Stomach smooth muscle (tissue), 2 donors: Measurements from ENCODE around the gene IL4I1.

Experiments
- H3K27ac ChIP-seq: one replicate; pipeline ENCODE4 v1.7.0; 2013; ENCODE audit warnings: mild to moderate bottlenecking, low read length, inconsistent platforms
- H3K27me3 ChIP-seq, 2 donors: one replicate each; pipeline ENCODE4 v1.7.0; 2013; ENCODE audit warnings: low read length in 2 of 2; ENCODE audit not compliant: insufficient read depth in 2 of 2, control insufficient read depth in 1 of 2
- H3K36me3 ChIP-seq, 2 donors: one replicate each; pipeline ENCODE4 v1.7.0; 2013; ENCODE audit warnings: low read length in 2 of 2; ENCODE audit not compliant: control insufficient read depth in 2 of 2, insufficient read depth in 2 of 2
- H3K4me1 ChIP-seq: one replicate; pipeline ENCODE4 v1.7.0; 2013; ENCODE audit warnings: low read length; ENCODE audit not compliant: control insufficient read depth, insufficient read depth
- H3K4me3 ChIP-seq, 2 donors: one replicate each; pipeline ENCODE4 v1.7.0; 2013; ENCODE audit warnings: low read length in 2 of 2
- H3K9ac ChIP-seq, 2 donors: one replicate each; pipeline ENCODE4 v1.7.0; 2013; ENCODE audit warnings: low read length in 2 of 2, mild to moderate bottlenecking in 1 of 2
- H3K9me3 ChIP-seq, 2 donors: one replicate each; pipeline ENCODE4 v1.7.0; 2013; ENCODE audit warnings: low read length in 2 of 2; ENCODE audit not compliant: control insufficient read depth in 2 of 2
- donor health status: healthy.
- donor health status: Pancreatic carcinoma.

IL4I1 gene

GRCh38 chr19:49846408-49846807, 50.3 kb downstream of the IL4I1 start:
- Histone ChIP-seq H3K9me3 (no peaks in the 10 kb centered on the region), H3K9ac (no peak overlapping the region), H3K27ac (no peak overlapping the region), H3K36me3 (no peaks in the 10 kb centered on the region), H3K4me3 (no peak overlapping the region), H3K27me3 (no peaks in the 10 kb centered on the region), H3K4me1 (peaks cover 8% of the 10 kb centered on the region)

- peaks cover 6% of the 10 kb centered on the region for H3K4me1 ChIP-seq
- H3K9me3 ChIP-seq, result no peaks in the 10 kb centered on the region
- H3K9ac ChIP-seq, result no peak overlapping the region
- no peak overlapping the region for H3K27ac ChIP-seq
- H3K36me3 ChIP-seq, result no peaks in the 10 kb centered on the region
- no peak overlapping the region for H3K4me3 ChIP-seq
- H3K27me3 ChIP-seq, result no peaks in the 10 kb centered on the region
Observed at GRCh38 chr19:49845414-49845813, 51.3 kb downstream of the IL4I1 start.

- H3K9me3 ChIP-seq, result no peaks in the 10 kb centered on the region
- H3K36me3 ChIP-seq, result peaks cover 0 to 3% of the 10 kb centered on the region in 2 donors
- no peaks in the 10 kb centered on the region for H3K4me1 ChIP-seq
- H3K4me3 ChIP-seq, result no peak overlapping the region
- H3K9ac ChIP-seq, result no peak overlapping the region
- no peaks in the 10 kb centered on the region for H3K27me3 ChIP-seq
- H3K27ac ChIP-seq, result no peak overlapping the region
Observed at GRCh38 chr19:49844138-49845095, 52.3 kb downstream of the IL4I1 start.

DNA sequence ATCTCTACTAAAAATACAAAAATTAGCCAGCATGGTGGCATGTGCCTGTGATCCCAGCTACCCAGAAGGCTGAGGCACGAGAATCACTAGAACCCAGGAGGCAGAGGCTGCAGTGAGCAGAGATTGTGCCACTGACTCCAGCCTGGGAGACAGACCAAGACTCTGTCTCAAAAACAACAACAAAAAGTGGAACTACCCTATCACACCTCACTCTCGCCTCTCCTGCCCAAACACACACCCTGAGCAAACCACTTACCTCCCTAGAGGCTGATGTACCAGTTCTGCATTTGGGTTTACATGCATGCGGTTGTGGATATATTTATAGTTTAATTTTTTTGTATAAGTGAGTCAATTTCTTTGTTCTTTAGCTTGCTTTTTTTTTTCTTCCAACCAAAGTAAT, 53.4 kb downstream of the IL4I1 start:
- Histone ChIP-seq H3K4me1 (no peaks in the 10 kb centered on the region), H3K4me3 (no peak overlapping the region), H3K36me3 (peaks cover 8 to 12% of the 10 kb centered on the region in 2 donors)

DNA sequence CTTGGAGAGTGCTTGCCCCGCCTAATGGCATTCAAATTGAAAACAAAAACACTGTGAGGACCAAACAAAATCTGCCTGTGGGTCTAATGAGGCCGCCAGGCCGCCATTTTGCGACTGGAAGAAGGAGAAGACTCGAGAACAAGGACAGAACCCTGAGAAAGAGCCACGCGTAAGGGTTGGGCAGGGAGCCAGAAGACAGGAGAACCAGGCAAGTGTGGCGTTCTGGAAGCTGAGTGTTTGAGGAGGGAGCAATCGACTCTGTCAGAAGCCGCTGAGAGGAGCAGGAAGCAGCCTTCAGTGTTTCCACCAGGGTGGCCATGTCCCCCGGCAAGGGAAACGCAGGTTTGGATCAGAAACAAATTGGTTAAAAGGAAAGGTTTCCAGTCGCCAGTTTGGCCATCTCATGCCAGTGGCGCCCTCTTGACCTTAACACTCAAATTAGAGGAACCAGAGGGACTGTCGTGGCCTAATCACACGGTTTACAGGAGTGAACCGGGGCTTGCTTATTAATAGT, 55.9 kb downstream of the IL4I1 start:
- no peak overlapping the region for H3K27ac ChIP-seq
- H3K27me3 ChIP-seq, result no peaks in the 10 kb centered on the region
- H3K9ac ChIP-seq, result no peak overlapping the region
- H3K4me1 ChIP-seq, result no peaks in the 10 kb centered on the region
- peaks cover 19 to 26% of the 10 kb centered on the region in 2 donors for H3K36me3 ChIP-seq
- H3K4me3 ChIP-seq, result no peak overlapping the region
- H3K9me3 ChIP-seq, result no peaks in the 10 kb centered on the region

More for the DNA sequence above, 53.4 kb downstream of the IL4I1 start:
- H3K9ac ChIP-seq, result no peak overlapping the region
- H3K9me3 ChIP-seq, result no peaks in the 10 kb centered on the region
- H3K27me3 ChIP-seq, result no peaks in the 10 kb centered on the region
- no peak overlapping the region for H3K27ac ChIP-seq

DNA sequence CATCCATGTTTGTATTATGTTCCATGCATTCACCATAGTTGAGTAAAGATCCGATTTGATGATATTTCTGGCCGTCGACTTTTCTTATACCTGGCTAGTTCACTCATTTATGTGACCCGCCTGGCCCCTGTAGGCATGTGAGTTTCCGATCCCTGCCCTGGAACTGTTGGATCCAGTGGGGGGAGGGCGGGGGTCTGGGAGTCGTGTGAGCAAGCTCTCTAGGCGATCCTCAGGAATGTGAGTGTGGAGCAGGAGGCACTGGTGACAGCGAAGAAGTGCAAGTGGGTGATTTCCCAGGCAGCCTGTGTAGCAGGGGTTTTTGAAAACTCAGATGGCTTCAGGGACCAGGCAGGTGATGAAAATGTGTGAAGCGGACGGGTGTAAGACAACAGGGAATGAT, 56.4 kb downstream of the IL4I1 start:
- H3K9ac ChIP-seq, result no peak overlapping the region
- H3K27me3 ChIP-seq, result no peaks in the 10 kb centered on the region
- H3K27ac ChIP-seq, result no peak overlapping the region
- no peak overlapping the region for H3K4me3 ChIP-seq
- no peaks in the 10 kb centered on the region for H3K9me3 ChIP-seq
- no peaks in the 10 kb centered on the region for H3K4me1 ChIP-seq
- H3K36me3 ChIP-seq, result peaks cover 20 to 26% of the 10 kb centered on the region in 2 donors

GRCh38 chr19:49839713-49840112, 57.0 kb downstream of the IL4I1 start:
- no peaks in the 10 kb centered on the region for H3K4me1 ChIP-seq
- no peak overlapping the region for H3K9ac ChIP-seq
- H3K27me3 ChIP-seq, result no peaks in the 10 kb centered on the region
- H3K4me3 ChIP-seq, result no peak overlapping the region
- no peaks in the 10 kb centered on the region for H3K9me3 ChIP-seq
- H3K36me3 ChIP-seq, result peaks cover 25 to 30% of the 10 kb centered on the region in 2 donors
- no peak overlapping the region for H3K27ac ChIP-seq
